Trophoblast cell (in vitro differentiated cells and primary cell): ENCODE data around the gene TBC1D16.

Experiments
- DNase-seq, 2 donors: peaks; one replicate each; pipeline ENCODE4 v3.0.0-alpha.2; 2016
- H2AFZ ChIP-seq: 2 replicates; pipeline ENCODE4 v1.6.1; 2013; ENCODE audit warnings: low read length, moderate library complexity, mild to moderate bottlenecking; ENCODE audit not compliant: insufficient read depth, poor library complexity
- H2AK5ac ChIP-seq: 2 replicates; pipeline ENCODE4 v1.6.1; 2013; ENCODE audit warnings: mild to moderate bottlenecking, low read length
- H2BK120ac ChIP-seq: 2 replicates; pipeline ENCODE4 v1.6.1; 2013; ENCODE audit warnings: low read length, mild to moderate bottlenecking, moderate library complexity; ENCODE audit not compliant: insufficient read depth, poor library complexity
- H2BK12ac ChIP-seq: 2 replicates; pipeline ENCODE4 v1.6.1; 2013; ENCODE audit warnings: mild to moderate bottlenecking, low read length, moderate library complexity
- H2BK5ac ChIP-seq: 2 replicates; pipeline ENCODE4 v1.6.1; 2013; ENCODE audit warnings: low read length, low read depth, moderate library complexity, mild to moderate bottlenecking; ENCODE audit not compliant: poor library complexity
- H3K14ac ChIP-seq: 2 replicates; pipeline ENCODE4 v1.6.1; 2013; ENCODE audit warnings: mild to moderate bottlenecking, low read length
- H3K18ac ChIP-seq: 2 replicates; pipeline ENCODE4 v1.6.1; 2013; ENCODE audit warnings: mild to moderate bottlenecking, low read length
- H3K23ac ChIP-seq: 2 replicates; pipeline ENCODE4 v1.6.1; 2013; ENCODE audit warnings: low read length
- H3K27ac ChIP-seq: 2 replicates; pipeline ENCODE4 v1.5.1; 2013; ENCODE audit warnings: low read depth, mild to moderate bottlenecking, inconsistent platforms, low read length, moderate library complexity
- H3K27me3 ChIP-seq: 2 replicates; pipeline ENCODE4 v1.6.1; 2013; ENCODE audit warnings: inconsistent platforms, mild to moderate bottlenecking, low read length, moderate library complexity; ENCODE audit not compliant: insufficient read depth
- H3K36me3 ChIP-seq, 2 experiments: 1 replicate in 1 of 2; 2 replicates in 1 of 2; pipeline ENCODE4 v1.6.1; 2013; ENCODE audit warnings: low read length in 2 of 2, mild to moderate bottlenecking in 2 of 2, moderate library complexity in 1 of 2; ENCODE audit not compliant: insufficient read depth in 2 of 2, control insufficient read depth in 1 of 2
- H3K4ac ChIP-seq: 2 replicates; pipeline ENCODE4 v1.6.1; 2013; ENCODE audit warnings: low read depth, mild to moderate bottlenecking, low read length, moderate library complexity
- H3K4me1 ChIP-seq, 2 experiments: 1 replicate in 1 of 2; 2 replicates in 1 of 2; pipeline ENCODE4 v1.6.1; 2013; ENCODE audit warnings: low read length in 2 of 2, mild to moderate bottlenecking in 2 of 2, moderate library complexity in 1 of 2; ENCODE audit not compliant: insufficient read depth in 2 of 2, control insufficient read depth in 1 of 2
- H3K4me2 ChIP-seq: 2 replicates; pipeline ENCODE4 v1.6.1; 2013; ENCODE audit warnings: inconsistent platforms, mild to moderate bottlenecking, low read length, moderate library complexity
- H3K4me3 ChIP-seq: 2 replicates; pipeline ENCODE4 v1.5.1; 2013; ENCODE audit warnings: mild to moderate bottlenecking, low read depth, low read length, inconsistent platforms
- H3K79me1 ChIP-seq: one replicate; pipeline ENCODE4 v1.6.1; 2013; ENCODE audit warnings: low read length
- H3K79me2 ChIP-seq: 2 replicates; pipeline ENCODE4 v1.6.1; 2013; ENCODE audit warnings: low read length, mild to moderate bottlenecking; ENCODE audit not compliant: control insufficient read depth, insufficient read depth, poor library complexity
- H3K9ac ChIP-seq: 2 replicates; pipeline ENCODE4 v1.6.1; 2013; ENCODE audit warnings: mild to moderate bottlenecking, low read length
- H3K9me3 ChIP-seq: 2 replicates; pipeline ENCODE4 v1.6.1; 2013; ENCODE audit warnings: low read depth, mild to moderate bottlenecking, control low read depth, inconsistent platforms, low read length; ENCODE audit not compliant: insufficient read depth
- H4K12ac ChIP-seq: 2 replicates; pipeline ENCODE4 v1.6.1; 2013; ENCODE audit warnings: low read depth, mild to moderate bottlenecking, low read length, moderate library complexity
- H4K8ac ChIP-seq: 2 replicates; pipeline ENCODE4 v1.6.1; 2013; ENCODE audit warnings: low read depth, mild to moderate bottlenecking, low read length, moderate library complexity
- H4K91ac ChIP-seq: one replicate; pipeline ENCODE4 v1.6.1; 2013; ENCODE audit warnings: low read depth, mild to moderate bottlenecking, low read length, moderate library complexity
- WGBS: extraction: QIAGEN DNeasy Blood & Tissue Kit; methylation state at CpG from one replicate; pipeline ENCODE4 v1.1.7; 2013; ENCODE audit warnings: missing lambda C conversion rate; ENCODE audit not compliant: insufficient read length, insufficient coverage; ENCODE audit errors: extremely low coverage; 5-methylcytosine and 5-hydroxymethylcytosine counted together

TBC1D16 gene

DNA sequence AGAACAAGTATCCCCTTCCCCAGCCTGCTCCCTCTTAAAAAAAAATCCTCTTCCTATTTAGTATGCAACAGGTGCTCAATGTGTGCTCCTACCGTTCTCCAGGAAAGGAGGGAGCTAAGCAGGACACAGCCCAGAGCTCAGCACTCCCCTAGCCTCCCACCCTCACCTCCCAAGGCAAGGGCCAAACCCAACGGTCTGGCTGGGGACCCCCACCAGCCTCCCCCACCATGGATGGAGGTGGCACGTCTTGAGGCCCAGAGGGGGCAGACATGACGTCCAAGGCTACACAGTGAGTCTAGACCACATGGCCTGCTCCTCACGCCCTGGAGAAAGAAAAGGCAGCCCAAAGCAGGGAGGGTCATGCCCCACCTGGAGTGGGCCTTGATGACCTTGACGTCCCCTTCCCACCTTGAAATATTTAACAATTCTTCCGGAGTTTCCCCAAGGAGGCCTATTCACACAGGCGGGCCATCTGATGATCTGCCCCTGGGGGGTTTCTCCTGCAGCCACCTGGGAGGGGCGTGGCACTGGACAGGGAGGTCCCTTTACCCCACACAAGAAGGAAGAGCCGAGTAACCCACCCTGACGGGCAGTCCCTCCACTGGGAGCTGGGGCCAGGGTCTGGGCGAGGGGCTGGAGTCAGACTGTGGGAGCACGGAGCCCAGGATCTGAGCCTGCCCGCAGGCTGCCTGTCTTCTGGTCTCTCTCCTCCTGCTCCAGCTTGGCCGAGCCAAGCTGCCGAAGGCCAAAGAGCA lies 107.0 kb downstream of the TBC1D16 start:
- H3K79me2 ChIP-seq: no peaks in the 10 kb centered on the region
- no peak overlapping the region for H4K91ac ChIP-seq
- H3K36me3 ChIP-seq: no peaks in the 10 kb centered on the region
- peaks cover 0 to 2% of the 10 kb centered on the region in 2 experiments for H3K4me1 ChIP-seq
- no peak overlapping the region for H3K9ac ChIP-seq
- no peak overlapping the region for H4K12ac ChIP-seq
- no peak overlapping the region for H2BK5ac ChIP-seq
- no peak overlapping the region for H3K4me3 ChIP-seq
- no peak overlapping the region for H3K4me2 ChIP-seq
- H3K27ac ChIP-seq: no peak overlapping the region
- H3K23ac ChIP-seq: no peak overlapping the region
- no peak overlapping the region for H3K18ac ChIP-seq
- H4K8ac ChIP-seq: no peak overlapping the region
- DNase-seq: no peak
- peaks cover 2% of the 10 kb centered on the region for H3K9me3 ChIP-seq
- H2AK5ac ChIP-seq: no peak overlapping the region
- H2BK12ac ChIP-seq: no peak overlapping the region
- H3K4ac ChIP-seq: no peak overlapping the region
- no peak overlapping the region for H2BK120ac ChIP-seq
- H3K27me3 ChIP-seq: peaks cover 22% of the 10 kb centered on the region
- no peaks in the 10 kb centered on the region for H3K79me1 ChIP-seq
- H2AFZ ChIP-seq: no peak overlapping the region
- no CpG with 5 or more reads among the region's 16 CpGs for WGBS
- no peak overlapping the region for H3K14ac ChIP-seq

GRCh38 chr17:79927688-79928501 lies 107.8 kb downstream of the TBC1D16 start:
- H3K4me2 ChIP-seq: no peak overlapping the region
- no peak overlapping the region for H3K18ac ChIP-seq
- H3K4ac ChIP-seq: no peak overlapping the region
- no peaks in the 10 kb centered on the region for H3K36me3 ChIP-seq
- H4K8ac ChIP-seq: no peak overlapping the region
- H2AK5ac ChIP-seq: no peak overlapping the region
- H3K23ac ChIP-seq: no peak overlapping the region
- H3K9ac ChIP-seq: no peak overlapping the region
- peaks cover 0 to 2% of the 10 kb centered on the region in 2 experiments for H3K4me1 ChIP-seq
- H2BK12ac ChIP-seq: no peak overlapping the region
- peaks cover 22% of the 10 kb centered on the region for H3K27me3 ChIP-seq
- no peak overlapping the region for H4K91ac ChIP-seq
- H3K79me2 ChIP-seq: no peaks in the 10 kb centered on the region
- no peak overlapping the region for H2BK5ac ChIP-seq
- 100% methylated on average over 1 of the region's 13 CpGs for WGBS
- H3K79me1 ChIP-seq: no peaks in the 10 kb centered on the region
- H2BK120ac ChIP-seq: no peak overlapping the region
- DNase-seq: no peak
- H3K14ac ChIP-seq: no peak overlapping the region
- no peak overlapping the region for H4K12ac ChIP-seq
- H3K27ac ChIP-seq: no peak overlapping the region
- H3K4me3 ChIP-seq: no peak overlapping the region
- no peak overlapping the region for H2AFZ ChIP-seq
- H3K9me3 ChIP-seq: peaks cover 2% of the 10 kb centered on the region

DNA sequence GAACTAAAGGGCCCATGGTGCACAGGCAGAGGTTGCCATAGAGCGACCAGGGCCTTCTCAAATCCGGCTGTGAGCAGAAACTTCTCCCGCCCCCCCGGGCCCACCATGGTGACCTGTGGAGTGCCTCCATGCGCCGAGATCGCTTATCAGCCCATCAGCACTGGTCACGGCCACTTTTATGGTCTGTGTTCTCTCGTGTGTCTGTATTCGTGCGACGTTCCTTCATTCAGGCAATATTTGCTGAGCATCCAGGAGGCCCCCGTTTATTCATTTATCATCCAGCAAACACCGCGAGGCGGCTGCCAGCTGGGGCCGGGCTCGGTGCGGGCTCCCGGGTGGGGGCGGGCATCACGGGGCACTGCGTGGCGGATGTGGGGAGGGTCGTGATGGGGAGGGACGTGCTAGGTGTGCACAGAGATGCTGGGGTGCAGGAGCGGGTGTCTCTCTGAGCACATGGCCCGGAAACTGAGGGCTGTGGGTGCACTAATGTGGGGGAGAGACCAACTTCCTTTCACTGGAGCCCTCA lies 108.5 kb downstream of the TBC1D16 start:
- no peak overlapping the region for H3K4ac ChIP-seq
- H2BK120ac ChIP-seq: no peak overlapping the region
- no peak overlapping the region for H3K18ac ChIP-seq
- H3K23ac ChIP-seq: no peak overlapping the region
- H3K9me3 ChIP-seq: peaks cover 2% of the 10 kb centered on the region
- H4K12ac ChIP-seq: no peak overlapping the region
- H2AK5ac ChIP-seq: no peak overlapping the region
- peaks cover 22% of the 10 kb centered on the region for H3K27me3 ChIP-seq
- no peak overlapping the region for H2AFZ ChIP-seq
- H4K8ac ChIP-seq: no peak overlapping the region
- H3K4me3 ChIP-seq: no peak overlapping the region
- DNase-seq: no peak
- no peaks in the 10 kb centered on the region for H3K79me2 ChIP-seq
- no peak overlapping the region for H3K14ac ChIP-seq
- peaks cover 0 to 2% of the 10 kb centered on the region in 2 experiments for H3K4me1 ChIP-seq
- no peak overlapping the region for H3K9ac ChIP-seq
- H3K27ac ChIP-seq: no peak overlapping the region
- H2BK12ac ChIP-seq: no peak overlapping the region
- no CpG with 5 or more reads among the region's 28 CpGs for WGBS
- H4K91ac ChIP-seq: no peak overlapping the region
- H3K79me1 ChIP-seq: no peaks in the 10 kb centered on the region
- H3K4me2 ChIP-seq: no peak overlapping the region
- no peaks in the 10 kb centered on the region for H3K36me3 ChIP-seq
- no peak overlapping the region for H2BK5ac ChIP-seq

- no peak overlapping the region for H3K9ac ChIP-seq
- no peaks in the 10 kb centered on the region for H3K36me3 ChIP-seq
- no peak overlapping the region for H3K27ac ChIP-seq
- H3K4me3 ChIP-seq: no peak overlapping the region
- H4K91ac ChIP-seq: no peak overlapping the region
- peaks cover 2% of the 10 kb centered on the region for H3K9me3 ChIP-seq
- no peak for DNase-seq
- H2BK5ac ChIP-seq: no peak overlapping the region
- no peak overlapping the region for H3K18ac ChIP-seq
- no peak overlapping the region for H2BK120ac ChIP-seq
- H2BK12ac ChIP-seq: no peak overlapping the region
- no peak overlapping the region for H3K23ac ChIP-seq
- H3K4me1 ChIP-seq: peaks cover 0 to 2% of the 10 kb centered on the region in 2 experiments
- no peak overlapping the region for H4K8ac ChIP-seq
- no peak overlapping the region for H3K4me2 ChIP-seq
- H3K27me3 ChIP-seq: peaks cover 21% of the 10 kb centered on the region
- H4K12ac ChIP-seq: no peak overlapping the region
- no peak overlapping the region for H2AFZ ChIP-seq
- no peaks in the 10 kb centered on the region for H3K79me1 ChIP-seq
- H3K79me2 ChIP-seq: no peaks in the 10 kb centered on the region
- no peak overlapping the region for H3K4ac ChIP-seq
- H2AK5ac ChIP-seq: no peak overlapping the region
- H3K14ac ChIP-seq: no peak overlapping the region
- whole genome bisulfite sequencing: no CpG with 5 or more reads among the region's 18 CpGs
Observed at GRCh38 chr17:79926605-79927135, 109.0 kb downstream of the TBC1D16 start.
